ENCODE data around the gene LRP1. TPM values are rescaled to one million over a fixed set of nuclear protein-coding genes. Genes with fewer than 3 reads are reported as not detected.

The LRP1 gene
- total RNA-seq, 2 experiments from 2014 or later, result 6.6 to 8.5 TPM

GRCh38 chr12:57112492-57113294 lies 15.6 kb upstream of the LRP1 start:
- TF ChIP-seq CTCF (IDR thresholded peaks at IDR 0.05), result peak; percentile 79
- H3K36me3 ChIP-seq (ENCODE audit: insufficient read depth, low read length), result peaks cover 10% of the 10 kb centered on the region
- Mint-ChIP-seq H3K9me3 (no peaks in the 10 kb centered on the region), H3K27ac (peak overlapping the region; percentile 94), H3K4me1 (ENCODE audit: low read depth) (peaks cover 38% of the 10 kb centered on the region), H3K36me3 (ENCODE audit: low read depth) (peaks cover 40% of the 10 kb centered on the region), H3K4me3 (peak overlapping the region; percentile 96), H3K27me3 (peaks cover 4% of the 10 kb centered on the region)
- ChIA-PET POLR2A (interaction anchor here (0.6 to 10.4 kb wide), 34 partner anchors 9 to 1374 kb away, joined by 3 to 344 read pairs (median 8); partner anchors contain the start of genes LRP1, NAB2, NACA and NEMP1), CTCF (interaction anchor here (0.6 to 5.1 kb wide), 23 partner anchors 9 to 356 kb away, joined by 3 to 141 read pairs (median 9); partner anchors contain the start of genes LRP1, MYO1A, NAB2 and NEMP1)
- intact Hi-C loops (cut with DNase I, micrococcal nuclease), result loop anchor here (1.0 kb wide), 5 partner anchors 43 to 355 kb away; no protein-coding TSS in a partner anchor
- no peaks in the 10 kb centered on the region for H3K9me3 ChIP-seq (ENCODE audit: control insufficient read depth in 1 of 2, insufficient read depth in 1 of 2, low read length in 2 of 2)
- DNase-seq, result peak in 1 of 14 experiments; percentile 33
- no peak for ATAC-seq (ENCODE audit: poor library complexity)
- H3K27me3 ChIP-seq (ENCODE audit: control insufficient read depth in 1 of 2, insufficient read depth in 2 of 2, low read length in 2 of 2), result no peaks in the 10 kb centered on the region
- peak overlapping the region; percentile 100 for H3K27ac ChIP-seq (ENCODE audit: low read depth in 1 of 2, low read length in 2 of 2)
- H3K4me1 ChIP-seq (ENCODE audit: insufficient read depth, low read length), result peaks cover 44% of the 10 kb centered on the region
- H3K4me3 ChIP-seq (ENCODE audit: low read length), result peak overlapping the region; percentile 95

DNA sequence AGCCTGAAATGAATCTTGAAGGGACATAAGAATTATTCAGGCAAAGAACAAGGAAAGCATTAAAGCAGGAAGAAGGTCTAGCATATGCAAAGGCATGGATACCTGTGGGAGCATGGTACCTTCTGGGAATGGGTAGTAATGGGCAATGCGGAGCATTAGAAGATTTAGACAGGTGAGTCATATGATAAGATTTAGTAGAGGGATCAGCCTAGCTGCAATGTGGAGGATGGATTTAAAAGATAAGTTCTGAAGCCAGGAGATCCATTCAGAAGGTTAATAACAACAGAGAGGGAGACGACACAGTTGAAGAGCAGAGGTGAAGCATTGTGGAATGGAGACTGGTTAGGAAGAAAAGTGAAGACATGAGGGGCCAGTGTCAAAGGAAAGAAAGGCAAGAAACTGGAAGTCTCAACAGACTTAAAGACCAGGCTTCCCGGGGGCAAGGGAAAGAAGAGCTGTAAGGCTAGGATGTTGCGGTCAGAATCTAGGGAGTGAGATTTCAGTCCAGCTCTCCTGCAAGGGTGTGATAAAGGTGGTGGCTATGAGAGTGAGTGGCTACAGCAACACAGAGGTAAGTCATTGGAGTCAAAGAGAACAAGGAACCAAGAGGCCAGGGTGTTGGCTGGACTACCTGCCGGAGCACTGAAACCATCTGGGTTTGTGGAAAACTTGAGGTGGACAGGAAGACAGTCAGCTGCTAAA lies 11.6 kb upstream of the LRP1 start:
- no peak for ATAC-seq (ENCODE audit: poor library complexity)
- peaks cover 4% of the 10 kb centered on the region for H3K27me3 Mint-ChIP-seq
- no peak overlapping the region for H3K4me3 Mint-ChIP-seq
- intact Hi-C loops (cut with DNase I, micrococcal nuclease), result loop anchor here in 1 of 2 experiments (2.0 kb wide), 1 partner anchor 358 kb away; no protein-coding TSS in a partner anchor
- ChIA-PET CTCF (interaction anchor here (1.8 to 2.5 kb wide), 2 partner anchors 8 to 47 kb away, joined by 7 to 8 read pairs; no protein-coding TSS in a partner anchor), POLR2A (interaction anchor here (1.0 kb wide), 1 partner anchor 47 kb away, joined by 3 read pairs; no protein-coding TSS in a partner anchor)
- Histone ChIP-seq H3K9me3 (ENCODE audit: control insufficient read depth in 1 of 2, insufficient read depth in 1 of 2, low read length in 2 of 2) (no peaks in the 10 kb centered on the region), H3K27ac (ENCODE audit: low read depth in 1 of 2, low read length in 2 of 2) (no peak overlapping the region), H3K4me3 (ENCODE audit: low read length) (no peak overlapping the region), H3K36me3 (ENCODE audit: insufficient read depth, low read length) (no peaks in the 10 kb centered on the region), H3K4me1 (ENCODE audit: insufficient read depth, low read length) (peaks cover 12% of the 10 kb centered on the region), H3K27me3 (ENCODE audit: control insufficient read depth in 1 of 2, insufficient read depth in 2 of 2, low read length in 2 of 2) (no peaks in the 10 kb centered on the region)
- no peaks in the 10 kb centered on the region for H3K9me3 Mint-ChIP-seq
- H3K4me1 Mint-ChIP-seq (ENCODE audit: low read depth), result peaks cover 11% of the 10 kb centered on the region
- H3K27ac Mint-ChIP-seq, result no peak overlapping the region
- DNase-seq, result no peak
- no peak for TF ChIP-seq CTCF (IDR thresholded peaks at IDR 0.05)
- peaks cover 6% of the 10 kb centered on the region for H3K36me3 Mint-ChIP-seq (ENCODE audit: low read depth)

DNA sequence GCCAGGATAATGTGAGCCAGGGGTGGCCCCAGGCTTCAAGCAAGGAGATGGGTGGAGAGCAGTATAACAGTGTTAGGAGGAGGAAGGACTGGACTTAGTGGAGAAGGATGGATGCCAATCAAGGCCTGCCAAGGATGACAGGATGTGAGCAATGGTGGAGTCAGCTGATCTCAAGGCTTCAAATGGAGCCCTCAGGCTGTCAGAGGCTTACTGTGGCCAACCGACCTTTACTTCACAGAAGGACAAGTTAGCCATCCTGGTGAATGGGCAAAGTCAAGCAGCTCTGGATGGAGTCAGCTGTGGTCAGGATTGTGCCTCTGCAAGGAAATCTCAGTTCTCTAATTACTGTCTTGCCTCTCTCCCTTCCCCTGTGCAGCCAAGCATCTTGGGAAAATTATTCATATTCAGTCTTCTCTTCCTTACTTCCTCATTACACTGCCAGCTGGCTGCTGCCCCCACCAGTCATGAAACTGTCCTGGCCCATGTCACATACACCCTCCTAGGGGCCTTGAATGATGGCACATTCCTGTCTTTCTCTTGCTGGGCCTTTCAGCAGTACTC lies 9.5 kb upstream of the LRP1 start:
- DNase-seq (peak in 2 of 14 experiments; percentile 39 to 50), ATAC-seq (ENCODE audit: poor library complexity) (no peak)
- Mint-ChIP-seq H3K4me1 (ENCODE audit: low read depth) (no peaks in the 10 kb centered on the region), H3K27ac (no peak overlapping the region), H3K4me3 (no peak overlapping the region), H3K9me3 (no peaks in the 10 kb centered on the region), H3K36me3 (ENCODE audit: low read depth) (no peaks in the 10 kb centered on the region), H3K27me3 (no peaks in the 10 kb centered on the region)
- Histone ChIP-seq H3K4me3 (ENCODE audit: low read length) (no peak overlapping the region), H3K27ac (ENCODE audit: low read depth in 1 of 2, low read length in 2 of 2) (no peak overlapping the region), H3K4me1 (ENCODE audit: insufficient read depth, low read length) (no peaks in the 10 kb centered on the region), H3K27me3 (ENCODE audit: control insufficient read depth in 1 of 2, insufficient read depth in 2 of 2, low read length in 2 of 2) (no peaks in the 10 kb centered on the region), H3K36me3 (ENCODE audit: insufficient read depth, low read length) (no peaks in the 10 kb centered on the region), H3K9me3 (ENCODE audit: control insufficient read depth in 1 of 2, insufficient read depth in 1 of 2, low read length in 2 of 2) (no peaks in the 10 kb centered on the region)
- intact Hi-C loops (cut with DNase I, micrococcal nuclease), result no loop called here
- TF ChIP-seq CTCF (IDR thresholded peaks at IDR 0.05), result no peak
- ChIA-PET POLR2A (no interaction called here), CTCF (no interaction called here)

Measured in CD4-positive, alpha-beta T cell (primary cell).